ENCODE data around the gene PROKR2.

Gene PROKR2

DNA sequence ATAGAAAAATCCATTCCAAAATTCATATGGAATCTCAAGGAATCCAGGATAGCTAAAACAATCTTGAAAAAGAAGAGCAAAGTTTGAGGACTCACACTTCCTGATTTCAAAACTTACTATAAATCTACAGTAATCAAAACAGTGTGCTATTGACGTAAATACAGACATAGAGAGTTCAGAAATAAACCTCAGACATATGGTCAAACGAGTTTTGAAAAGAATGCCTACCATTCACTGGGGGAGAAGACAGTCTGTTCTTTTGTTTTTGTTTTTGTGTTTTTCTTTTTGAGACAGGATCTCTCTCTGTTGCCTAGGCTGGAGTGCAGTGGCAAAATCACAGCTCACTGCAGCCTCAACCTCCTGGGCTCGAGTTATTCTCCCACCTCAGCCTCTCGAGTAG lies 25.3 kb upstream of the PROKR2 start:
- ATAC-seq (ENCODE audit: insufficient read depth, low read depth) = no peak
- Histone ChIP-seq H3K79me2 (ENCODE audit: insufficient read depth, low read length) (no peaks in the 10 kb centered on the region), H3K4me2 (ENCODE audit: insufficient read depth, low read length) (no peak overlapping the region), H4K20me1 (ENCODE audit: insufficient read depth, low read length) (no peaks in the 10 kb centered on the region), H3K9ac (ENCODE audit: low read depth, low read length) (no peak overlapping the region), H2AFZ (ENCODE audit: low read depth, low read length) (no peak overlapping the region), H3K27me3 (ENCODE audit: insufficient read depth, low read length, poor library complexity) (peaks cover 4% of the 10 kb centered on the region), H3K9me3 (ENCODE audit: insufficient read depth, low read length, severe bottlenecking) (no peaks in the 10 kb centered on the region), H3K36me3 (ENCODE audit: insufficient read depth, low read length) (no peaks in the 10 kb centered on the region), H3K4me1 (ENCODE audit: insufficient read depth, low read length) (no peaks in the 10 kb centered on the region), H3K4me3 (ENCODE audit: low read depth in 1 of 2, low read length in 2 of 2) (no peak overlapping the region), H3K27ac (ENCODE audit: low read length) (no peak overlapping the region)
- no peak for TF ChIP-seq EZH2 (IDR thresholded peaks at IDR 0.05; ENCODE audit: borderline replicate concordance, low read depth, low read length, severe bottlenecking)
- TF ChIP-seq, protein P1, sequence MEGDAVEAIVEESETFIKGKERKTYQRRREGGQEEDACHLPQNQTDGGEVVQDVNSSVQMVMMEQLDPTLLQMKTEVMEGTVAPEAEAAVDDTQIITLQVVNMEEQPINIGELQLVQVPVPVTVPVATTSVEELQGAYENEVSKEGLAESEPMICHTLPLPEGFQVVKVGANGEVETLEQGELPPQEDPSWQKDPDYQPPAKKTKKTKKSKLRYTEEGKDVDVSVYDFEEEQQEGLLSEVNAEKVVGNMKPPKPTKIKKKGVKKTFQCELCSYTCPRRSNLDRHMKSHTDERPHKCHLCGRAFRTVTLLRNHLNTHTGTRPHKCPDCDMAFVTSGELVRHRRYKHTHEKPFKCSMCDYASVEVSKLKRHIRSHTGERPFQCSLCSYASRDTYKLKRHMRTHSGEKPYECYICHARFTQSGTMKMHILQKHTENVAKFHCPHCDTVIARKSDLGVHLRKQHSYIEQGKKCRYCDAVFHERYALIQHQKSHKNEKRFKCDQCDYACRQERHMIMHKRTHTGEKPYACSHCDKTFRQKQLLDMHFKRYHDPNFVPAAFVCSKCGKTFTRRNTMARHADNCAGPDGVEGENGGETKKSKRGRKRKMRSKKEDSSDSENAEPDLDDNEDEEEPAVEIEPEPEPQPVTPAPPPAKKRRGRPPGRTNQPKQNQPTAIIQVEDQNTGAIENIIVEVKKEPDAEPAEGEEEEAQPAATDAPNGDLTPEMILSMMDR (IDR thresholded peaks at IDR 0.05; ENCODE audit: borderline replicate concordance, extremely low read depth, low read length, poor library complexity, severe bottlenecking) = no peak
- no peak for DNase-seq

DNA sequence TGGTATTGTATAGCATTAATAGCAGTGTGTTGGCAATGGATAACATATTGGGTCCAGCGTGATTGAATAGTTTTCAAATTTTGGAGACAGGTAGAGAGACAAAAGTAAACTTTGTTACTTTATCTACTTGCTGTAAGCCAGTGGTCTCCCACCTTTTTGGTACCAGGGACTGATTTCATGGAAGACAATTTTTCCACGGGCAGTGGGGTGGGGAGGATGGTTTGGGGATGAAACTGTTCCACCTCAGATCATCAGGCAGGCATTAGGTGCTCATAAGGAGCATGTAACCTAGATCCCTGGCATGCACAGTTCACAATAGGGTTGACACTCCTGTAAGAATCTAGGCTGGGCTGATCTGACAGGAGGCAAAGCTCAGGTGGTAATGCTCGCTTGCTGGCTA lies 14.6 kb upstream of the PROKR2 start:
- ATAC-seq (ENCODE audit: insufficient read depth, low read depth) (no peak), DNase-seq (no peak)
- Histone ChIP-seq H3K4me3 (ENCODE audit: low read depth in 1 of 2, low read length in 2 of 2) (no peak overlapping the region), H3K4me2 (ENCODE audit: insufficient read depth, low read length) (no peak overlapping the region), H2AFZ (ENCODE audit: low read depth, low read length) (no peak overlapping the region), H4K20me1 (ENCODE audit: insufficient read depth, low read length) (no peaks in the 10 kb centered on the region), H3K9ac (ENCODE audit: low read depth, low read length) (no peak overlapping the region), H3K9me3 (ENCODE audit: insufficient read depth, low read length, severe bottlenecking) (no peaks in the 10 kb centered on the region), H3K27ac (ENCODE audit: low read length) (no peak overlapping the region), H3K36me3 (ENCODE audit: insufficient read depth, low read length) (no peaks in the 10 kb centered on the region), H3K79me2 (ENCODE audit: insufficient read depth, low read length) (no peaks in the 10 kb centered on the region), H3K4me1 (ENCODE audit: insufficient read depth, low read length) (no peaks in the 10 kb centered on the region), H3K27me3 (ENCODE audit: insufficient read depth, low read length, poor library complexity) (peaks cover 30% of the 10 kb centered on the region)
- TF ChIP-seq, protein P1 (IDR thresholded peaks at IDR 0.05; ENCODE audit: borderline replicate concordance, extremely low read depth, low read length, poor library complexity, severe bottlenecking) = no peak
- TF ChIP-seq EZH2 (IDR thresholded peaks at IDR 0.05; ENCODE audit: borderline replicate concordance, low read depth, low read length, severe bottlenecking) = no peak

DNA sequence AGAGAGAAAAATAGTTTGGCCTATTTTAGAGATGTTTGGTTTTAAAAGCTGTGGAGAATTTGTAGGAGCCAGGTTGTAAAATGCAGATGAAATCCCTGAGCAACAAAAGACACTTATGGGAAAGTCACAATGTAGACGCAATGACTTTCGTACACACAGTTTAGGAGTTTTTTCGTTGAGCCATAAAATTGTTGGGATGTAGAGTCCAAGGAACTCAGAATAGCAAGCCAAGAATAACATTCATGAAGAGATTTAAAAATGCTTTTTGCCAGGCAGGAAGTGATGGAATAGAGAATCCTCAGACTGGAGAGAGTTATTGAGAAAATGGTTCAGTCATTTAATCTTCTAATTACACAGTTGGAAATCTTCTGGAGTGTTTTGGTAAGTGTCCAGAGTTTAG lies 11.5 kb upstream of the PROKR2 start:
- Histone ChIP-seq H3K27me3 (ENCODE audit: insufficient read depth, low read length, poor library complexity) (peaks cover 30% of the 10 kb centered on the region), H3K36me3 (ENCODE audit: insufficient read depth, low read length) (no peaks in the 10 kb centered on the region)

More for the DNA sequence above, 11.5 kb upstream of the PROKR2 start:
- Histone ChIP-seq H3K4me1 (ENCODE audit: insufficient read depth, low read length) (no peaks in the 10 kb centered on the region), H3K79me2 (ENCODE audit: insufficient read depth, low read length) (no peaks in the 10 kb centered on the region), H4K20me1 (ENCODE audit: insufficient read depth, low read length) (no peaks in the 10 kb centered on the region), H3K4me2 (ENCODE audit: insufficient read depth, low read length) (no peak overlapping the region), H2AFZ (ENCODE audit: low read depth, low read length) (no peak overlapping the region), H3K4me3 (ENCODE audit: low read depth in 1 of 2, low read length in 2 of 2) (no peak overlapping the region), H3K9me3 (ENCODE audit: insufficient read depth, low read length, severe bottlenecking) (no peaks in the 10 kb centered on the region), H3K27ac (ENCODE audit: low read length) (no peak overlapping the region), H3K9ac (ENCODE audit: low read depth, low read length) (no peak overlapping the region)
- TF ChIP-seq, protein P1 (IDR thresholded peaks at IDR 0.05; ENCODE audit: borderline replicate concordance, extremely low read depth, low read length, poor library complexity, severe bottlenecking) = no peak
- no peak for TF ChIP-seq EZH2 (IDR thresholded peaks at IDR 0.05; ENCODE audit: borderline replicate concordance, low read depth, low read length, severe bottlenecking)
- no peak for DNase-seq
- no peak for ATAC-seq (ENCODE audit: insufficient read depth, low read depth)
